OCI-LY3 (cell line): ENCODE results near the gene RNF222.

Experiments used
- EZH2phosphoT487 ChIP-seq: fragments of 200-600 bp; shearing (Covaris generic); IDR thresholded peaks from 2 replicates; pipeline ENCODE4 v1.6.1; 2018; ENCODE audit warnings: antibody characterized with exemption, mixed run types, low read depth
- TF ChIP-seq, protein P1 (sequence below): fragments of 200-600, 300-600 bp; sonication (generic); IDR thresholded peaks from 2 replicates; pipeline ENCODE4 v1.5.1; 2014; ENCODE audit warnings: antibody characterized with exemption, low read length, low read depth

DNA sequence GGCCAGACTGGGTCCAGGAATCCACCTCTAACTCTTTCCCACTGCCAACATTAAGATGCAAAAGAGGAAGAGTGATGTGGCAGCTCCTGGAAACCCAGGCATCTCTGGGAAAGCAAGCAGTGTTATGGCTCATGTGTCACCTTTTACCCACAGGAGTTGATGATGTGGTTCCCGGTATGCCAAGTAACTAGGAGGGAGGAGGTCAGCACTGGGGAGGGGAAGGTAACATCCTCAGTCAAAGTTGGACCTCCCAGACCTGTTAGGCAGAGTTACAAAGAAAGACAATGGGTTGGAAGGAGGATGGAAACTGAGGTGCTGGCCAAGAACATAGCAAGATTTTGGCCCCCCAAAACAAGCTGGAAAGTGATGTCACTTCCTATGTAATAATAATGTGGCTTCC lies 32.5 kb downstream of the RNF222 start:
- TF ChIP-seq, protein P1, sequence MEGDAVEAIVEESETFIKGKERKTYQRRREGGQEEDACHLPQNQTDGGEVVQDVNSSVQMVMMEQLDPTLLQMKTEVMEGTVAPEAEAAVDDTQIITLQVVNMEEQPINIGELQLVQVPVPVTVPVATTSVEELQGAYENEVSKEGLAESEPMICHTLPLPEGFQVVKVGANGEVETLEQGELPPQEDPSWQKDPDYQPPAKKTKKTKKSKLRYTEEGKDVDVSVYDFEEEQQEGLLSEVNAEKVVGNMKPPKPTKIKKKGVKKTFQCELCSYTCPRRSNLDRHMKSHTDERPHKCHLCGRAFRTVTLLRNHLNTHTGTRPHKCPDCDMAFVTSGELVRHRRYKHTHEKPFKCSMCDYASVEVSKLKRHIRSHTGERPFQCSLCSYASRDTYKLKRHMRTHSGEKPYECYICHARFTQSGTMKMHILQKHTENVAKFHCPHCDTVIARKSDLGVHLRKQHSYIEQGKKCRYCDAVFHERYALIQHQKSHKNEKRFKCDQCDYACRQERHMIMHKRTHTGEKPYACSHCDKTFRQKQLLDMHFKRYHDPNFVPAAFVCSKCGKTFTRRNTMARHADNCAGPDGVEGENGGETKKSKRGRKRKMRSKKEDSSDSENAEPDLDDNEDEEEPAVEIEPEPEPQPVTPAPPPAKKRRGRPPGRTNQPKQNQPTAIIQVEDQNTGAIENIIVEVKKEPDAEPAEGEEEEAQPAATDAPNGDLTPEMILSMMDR = no peak
- TF ChIP-seq EZH2phosphoT487 = no peak
